ENCODE data around the gene ANK3.

The ANK3 gene

GRCh38 chr10:60346661-60347060 lies 43.0 kb downstream of the ANK3 start:
- CTCF ChIA-PET = interaction anchor here (0.7 kb wide), 1 partner anchor 298 kb away, joined by 4 read pairs; no protein-coding TSS in a partner anchor
- H3K36me3 ChIP-seq (ENCODE audit: control insufficient read depth in 2 of 2, insufficient read depth in 1 of 2, low read length in 2 of 2) = no peaks in the 10 kb centered on the region
- no peak overlapping the region for H3K4me3 ChIP-seq (ENCODE audit: low read depth, low read length)
- TF ChIP-seq ZNF488 (tag by site-specific recombination; IDR thresholded peaks at IDR 0.05) = no peak
- TF ChIP-seq KLF8 (tag by site-specific recombination; IDR thresholded peaks at IDR 0.05) = no peak
- TF ChIP-seq ZNF624 (tag by site-specific recombination; IDR thresholded peaks at IDR 0.05) = no peak
- no peak for TF ChIP-seq ZNF837 (tag by site-specific recombination; IDR thresholded peaks at IDR 0.05)
- TF ChIP-seq ZNF132 (tag by site-specific recombination; IDR thresholded peaks at IDR 0.05; ENCODE audit: borderline replicate concordance) = no peak
- TF ChIP-seq ZNF391 (tag by site-specific recombination; IDR thresholded peaks at IDR 0.05; ENCODE audit: borderline replicate concordance, low read depth) = no peak
- TF ChIP-seq, protein P1, sequence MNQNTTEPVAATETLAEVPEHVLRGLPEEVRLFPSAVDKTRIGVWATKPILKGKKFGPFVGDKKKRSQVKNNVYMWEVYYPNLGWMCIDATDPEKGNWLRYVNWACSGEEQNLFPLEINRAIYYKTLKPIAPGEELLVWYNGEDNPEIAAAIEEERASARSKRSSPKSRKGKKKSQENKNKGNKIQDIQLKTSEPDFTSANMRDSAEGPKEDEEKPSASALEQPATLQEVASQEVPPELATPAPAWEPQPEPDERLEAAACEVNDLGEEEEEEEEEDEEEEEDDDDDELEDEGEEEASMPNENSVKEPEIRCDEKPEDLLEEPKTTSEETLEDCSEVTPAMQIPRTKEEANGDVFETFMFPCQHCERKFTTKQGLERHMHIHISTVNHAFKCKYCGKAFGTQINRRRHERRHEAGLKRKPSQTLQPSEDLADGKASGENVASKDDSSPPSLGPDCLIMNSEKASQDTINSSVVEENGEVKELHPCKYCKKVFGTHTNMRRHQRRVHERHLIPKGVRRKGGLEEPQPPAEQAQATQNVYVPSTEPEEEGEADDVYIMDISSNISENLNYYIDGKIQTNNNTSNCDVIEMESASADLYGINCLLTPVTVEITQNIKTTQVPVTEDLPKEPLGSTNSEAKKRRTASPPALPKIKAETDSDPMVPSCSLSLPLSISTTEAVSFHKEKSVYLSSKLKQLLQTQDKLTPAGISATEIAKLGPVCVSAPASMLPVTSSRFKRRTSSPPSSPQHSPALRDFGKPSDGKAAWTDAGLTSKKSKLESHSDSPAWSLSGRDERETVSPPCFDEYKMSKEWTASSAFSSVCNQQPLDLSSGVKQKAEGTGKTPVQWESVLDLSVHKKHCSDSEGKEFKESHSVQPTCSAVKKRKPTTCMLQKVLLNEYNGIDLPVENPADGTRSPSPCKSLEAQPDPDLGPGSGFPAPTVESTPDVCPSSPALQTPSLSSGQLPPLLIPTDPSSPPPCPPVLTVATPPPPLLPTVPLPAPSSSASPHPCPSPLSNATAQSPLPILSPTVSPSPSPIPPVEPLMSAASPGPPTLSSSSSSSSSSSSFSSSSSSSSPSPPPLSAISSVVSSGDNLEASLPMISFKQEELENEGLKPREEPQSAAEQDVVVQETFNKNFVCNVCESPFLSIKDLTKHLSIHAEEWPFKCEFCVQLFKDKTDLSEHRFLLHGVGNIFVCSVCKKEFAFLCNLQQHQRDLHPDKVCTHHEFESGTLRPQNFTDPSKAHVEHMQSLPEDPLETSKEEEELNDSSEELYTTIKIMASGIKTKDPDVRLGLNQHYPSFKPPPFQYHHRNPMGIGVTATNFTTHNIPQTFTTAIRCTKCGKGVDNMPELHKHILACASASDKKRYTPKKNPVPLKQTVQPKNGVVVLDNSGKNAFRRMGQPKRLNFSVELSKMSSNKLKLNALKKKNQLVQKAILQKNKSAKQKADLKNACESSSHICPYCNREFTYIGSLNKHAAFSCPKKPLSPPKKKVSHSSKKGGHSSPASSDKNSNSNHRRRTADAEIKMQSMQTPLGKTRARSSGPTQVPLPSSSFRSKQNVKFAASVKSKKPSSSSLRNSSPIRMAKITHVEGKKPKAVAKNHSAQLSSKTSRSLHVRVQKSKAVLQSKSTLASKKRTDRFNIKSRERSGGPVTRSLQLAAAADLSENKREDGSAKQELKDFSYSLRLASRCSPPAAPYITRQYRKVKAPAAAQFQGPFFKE (tag by site-specific recombination; IDR thresholded peaks at IDR 0.05; ENCODE audit: borderline replicate concordance) = no peak
- TF ChIP-seq ZNF768 (tag by site-specific recombination; IDR thresholded peaks at IDR 0.05) = no peak
- no peak for TF ChIP-seq ZNF555 (tag by site-specific recombination; conservative IDR thresholded peaks at IDR 0.05)
- H3K9me3 ChIP-seq (ENCODE audit: control insufficient read depth, insufficient read depth, low read depth, low read length) = no peaks in the 10 kb centered on the region
- no peaks in the 10 kb centered on the region for H3K4me1 ChIP-seq (ENCODE audit: control insufficient read depth, insufficient read depth, low read length)
- H3K27ac ChIP-seq (ENCODE audit: extremely low read depth, low read depth, low read length) = no peak overlapping the region
- POLR2A ChIA-PET = no interaction called here

GRCh38 chr10:60343254-60343653 lies 46.4 kb downstream of the ANK3 start:
- CTCF ChIA-PET = no interaction called here
- TF ChIP-seq ZNF223 (tag by site-specific recombination; IDR thresholded peaks at IDR 0.05) = no peak
- no peak for TF ChIP-seq ZNF660 (tag by site-specific recombination; IDR thresholded peaks at IDR 0.05)
- no peak for TF ChIP-seq ZNF266 (tag by site-specific recombination; IDR thresholded peaks at IDR 0.05; ENCODE audit: low read depth)
- no peak for TF ChIP-seq PRDM1 (tag by site-specific recombination; IDR thresholded peaks at IDR 0.05)
- TF ChIP-seq GLI2 (tag by site-specific recombination; IDR thresholded peaks at IDR 0.05; ENCODE audit: borderline replicate concordance, low read depth) = no peak
- no peak for TF ChIP-seq KLF7 (tag by site-specific recombination; IDR thresholded peaks at IDR 0.05; ENCODE audit: borderline replicate concordance)
- no peak for TF ChIP-seq ZNF792 (tag by site-specific recombination; IDR thresholded peaks at IDR 0.05)
- no peak for TF ChIP-seq ZEB2 (tag by site-specific recombination; IDR thresholded peaks at IDR 0.05)
- TF ChIP-seq ZNF302 (tag by site-specific recombination; IDR thresholded peaks at IDR 0.05; ENCODE audit: low read depth) = no peak
- no peak for TF ChIP-seq ZNF777 (tag by site-specific recombination; IDR thresholded peaks at IDR 0.05; ENCODE audit: borderline replicate concordance)
- no peak for TF ChIP-seq ZNF501 (tag by site-specific recombination; IDR thresholded peaks at IDR 0.05)
- no peak for TF ChIP-seq SETDB1 (IDR thresholded peaks at IDR 0.05; ENCODE audit: insufficient read length, low read length)
- no peak for TF ChIP-seq ZNF404 (tag by site-specific recombination; IDR thresholded peaks at IDR 0.05)
- TF ChIP-seq GFI1B (tag by site-specific recombination; IDR thresholded peaks at IDR 0.05) = no peak
- no peak for TF ChIP-seq ZNF138 (tag by site-specific recombination; IDR thresholded peaks at IDR 0.05; ENCODE audit: borderline replicate concordance)
- TF ChIP-seq TRIM28 (IDR thresholded peaks at IDR 0.05; ENCODE audit: borderline replicate concordance, low read length) = no peak
- no peak for TF ChIP-seq ZNF707 (tag by site-specific recombination; IDR thresholded peaks at IDR 0.05)
- TF ChIP-seq ZNF621 (tag by site-specific recombination; IDR thresholded peaks at IDR 0.05) = no peak
- Histone ChIP-seq H3K36me3 (ENCODE audit: control insufficient read depth in 2 of 2, insufficient read depth in 1 of 2, low read length in 2 of 2) (no peaks in the 10 kb centered on the region), H3K27ac (ENCODE audit: extremely low read depth, low read depth, low read length) (no peak overlapping the region), H3K9me3 (ENCODE audit: control insufficient read depth, insufficient read depth, low read depth, low read length) (no peaks in the 10 kb centered on the region), H3K4me1 (ENCODE audit: control insufficient read depth, insufficient read depth, low read length) (no peaks in the 10 kb centered on the region), H3K4me3 (ENCODE audit: low read depth, low read length) (no peak overlapping the region)
- POLR2A ChIA-PET = no interaction called here
